IMR-90 (cell line): ENCODE results near the gene LIPE. TPM values are rescaled to one million over a fixed set of nuclear protein-coding genes. Genes with fewer than 3 reads are reported as not detected.

ENCODE experiments used
- ATAC-seq: fragments of 200-7000 bp; cut with Tn5 transposase; 2 replicates; pipeline ENCODE4 v1.9.1; 2020; ENCODE audit warnings: low read depth, mild to moderate bottlenecking, moderate library complexity
- BruUV-seq: library from RNA; stranded (reverse); fragments of 400-500 nt; replicated peaks from 2 replicates; lab custom pipeline; 2021; lab: Mats Ljungman, UMichigan
- CTCF ChIA-PET: fragments of 300-600 bp; formaldehyde crosslinking; extraction: SDS; loops from one replicate; lab custom pipeline; 2021; ENCODE audit warnings: antibody characterized with exemption; lab: Yijun Ruan, JAX
- POLR2A ChIA-PET: fragments of 300-600 bp; sonication (Branson Sonifier 250); formaldehyde crosslinking; loops from one replicate; lab custom pipeline; 2022; ENCODE audit warnings: antibody characterized with exemption; ENCODE audit not compliant: unreplicated experiment; lab: Charles Lee
- DNase-seq: peaks from one replicate; pipeline ENCODE4 v3.0.0; 2013
- H2AFZ ChIP-seq: replicated peaks from 2 replicates; pipeline ENCODE3; 2013; ENCODE audit warnings: low read length, mild to moderate bottlenecking; ENCODE audit not compliant: poor library complexity
- H2AK5ac ChIP-seq: 2 replicates; pipeline ENCODE4 v1.6.1; 2013; ENCODE audit warnings: low read depth, low read length, inconsistent platforms
- H2AK9ac ChIP-seq: replicated peaks from 2 replicates; pipeline ENCODE3; 2013; ENCODE audit warnings: mild to moderate bottlenecking, low read depth, low read length, moderate library complexity; ENCODE audit not compliant: poor library complexity
- H2BK120ac ChIP-seq: 2 replicates; pipeline ENCODE4 v1.6.1; 2013; ENCODE audit warnings: low read depth, low read length, inconsistent platforms
- H2BK15ac ChIP-seq: 3 replicates; pipeline ENCODE4 v1.6.1; 2013; ENCODE audit warnings: low read depth, low read length, inconsistent platforms
- H2BK20ac ChIP-seq: 2 replicates; pipeline ENCODE4 v1.6.1; 2013; ENCODE audit warnings: low read depth, mild to moderate bottlenecking, inconsistent platforms, low read length, moderate library complexity
- H2BK5ac ChIP-seq: 2 replicates; pipeline ENCODE4 v1.6.1; 2013; ENCODE audit warnings: mild to moderate bottlenecking, low read depth, low read length, inconsistent platforms; ENCODE audit not compliant: poor library complexity, severe bottlenecking
- H3K14ac ChIP-seq: replicated peaks from 2 replicates; pipeline ENCODE4 v1.6.1; 2013; ENCODE audit warnings: low read depth, low read length, inconsistent platforms
- H3K18ac ChIP-seq: 2 replicates; pipeline ENCODE4 v1.6.1; 2013; ENCODE audit warnings: low read depth, low read length, control low read depth
- H3K23ac ChIP-seq: 2 replicates; pipeline ENCODE4 v1.6.1; 2013; ENCODE audit warnings: low read depth, low read length, inconsistent platforms
- H3K27ac ChIP-seq: 2 replicates; pipeline ENCODE4 v1.5.1; 2013; ENCODE audit warnings: mild to moderate bottlenecking, control low read depth, low read length; ENCODE audit not compliant: insufficient read depth
- H3K27me3 ChIP-seq: 2 replicates; pipeline ENCODE4 v1.6.1; 2013; ENCODE audit warnings: low read length; ENCODE audit not compliant: control insufficient read depth, insufficient read depth
- H3K36me3 ChIP-seq: 2 replicates; pipeline ENCODE4 v1.6.1; 2013; ENCODE audit warnings: low read length, mixed read lengths; ENCODE audit not compliant: control insufficient read depth, insufficient read depth
- H3K4ac ChIP-seq: 2 replicates; pipeline ENCODE4 v1.6.1; 2013; ENCODE audit warnings: low read depth, low read length, inconsistent platforms
- H3K4me1 ChIP-seq: 2 replicates; pipeline ENCODE4 v1.6.1; 2013; ENCODE audit warnings: low read length, mixed read lengths; ENCODE audit not compliant: control insufficient read depth, insufficient read depth
- H3K4me2 ChIP-seq: 2 replicates; pipeline ENCODE4 v1.6.1; 2013; ENCODE audit warnings: low read depth, mild to moderate bottlenecking, control low read depth, low read length, moderate library complexity
- H3K4me3 ChIP-seq: 2 replicates; pipeline ENCODE4 v1.5.1; 2013; ENCODE audit warnings: low read depth, mild to moderate bottlenecking, control low read depth, low read length, moderate library complexity; ENCODE audit not compliant: insufficient read depth
- H3K56ac ChIP-seq: 2 replicates; pipeline ENCODE4 v1.6.1; 2013; ENCODE audit warnings: low read length, inconsistent platforms; ENCODE audit not compliant: insufficient read depth; ENCODE audit errors: extremely low read depth
- H3K79me1 ChIP-seq, 2 experiments: 2 replicates each; pipeline ENCODE4 v1.6.1; 2013; ENCODE audit warnings: low read length in 2 of 2, inconsistent platforms in 1 of 2, low read depth in 1 of 2
- H3K9ac ChIP-seq: 2 replicates; pipeline ENCODE4 v1.6.1; 2013; ENCODE audit warnings: low read depth, low read length, control low read depth
- H3K9me1 ChIP-seq: 2 replicates; pipeline ENCODE4 v1.6.1; 2013; ENCODE audit warnings: low read length, inconsistent platforms; ENCODE audit not compliant: insufficient read depth
- H3K9me3 ChIP-seq: 2 replicates; pipeline ENCODE4 v1.6.1; 2013; ENCODE audit warnings: low read length; ENCODE audit not compliant: control insufficient read depth, insufficient read depth
- H4K20me1 ChIP-seq: 2 replicates; pipeline ENCODE4 v1.6.1; 2013; ENCODE audit warnings: low read length, inconsistent platforms; ENCODE audit not compliant: insufficient read depth
- H4K5ac ChIP-seq: 2 replicates; pipeline ENCODE4 v1.6.1; 2013; ENCODE audit warnings: mild to moderate bottlenecking, low read depth, low read length, control low read depth
- H4K8ac ChIP-seq, 2 experiments: 2 replicates each; pipeline ENCODE4 v1.6.1; 2013; ENCODE audit warnings: low read depth in 2 of 2, low read length in 2 of 2, control low read depth in 1 of 2, inconsistent platforms in 1 of 2
- H4K91ac ChIP-seq: 2 replicates; pipeline ENCODE4 v1.6.1; 2013; ENCODE audit warnings: low read depth, low read length, inconsistent platforms; ENCODE audit not compliant: insufficient read depth
- BHLHE40 ChIP-seq: fragments of 150-350 bp; IDR thresholded peaks from 2 replicates; pipeline ENCODE4 v1.6.1; 2016; ENCODE audit warnings: mild to moderate bottlenecking, low read depth, low read length
- CEBPB ChIP-seq: IDR thresholded peaks from 2 replicates; pipeline ENCODE4 v1.6.1; 2012; ENCODE audit warnings: low read depth, low read length, improper control_type of control experiment
- CTCF ChIP-seq: conservative IDR thresholded peaks from 2 replicates; pipeline ENCODE4 v1.5.1; 2012; ENCODE audit warnings: mild to moderate bottlenecking, low read depth, low read length, improper control_type of control experiment
- ELK1 ChIP-seq: fragments of 150-350 bp; IDR thresholded peaks from 2 replicates; pipeline ENCODE4 v1.6.1; 2016; ENCODE audit warnings: low read depth, mild to moderate bottlenecking, low read length, moderate library complexity, borderline replicate concordance
- MAZ ChIP-seq: IDR thresholded peaks from 2 replicates; pipeline ENCODE4 v1.6.1; 2012; ENCODE audit warnings: low read depth, mild to moderate bottlenecking, low read length, improper control_type of control experiment, moderate library complexity, borderline replicate concordance
- NFE2L2 ChIP-seq: fragments of 150-350 bp; IDR thresholded peaks from 2 replicates; pipeline ENCODE4 v1.6.1; 2016; ENCODE audit warnings: low read depth, mild to moderate bottlenecking, low read length
- RFX5 ChIP-seq: IDR thresholded peaks from 2 replicates; pipeline ENCODE4 v1.8.0; 2012; ENCODE audit warnings: low read depth, mild to moderate bottlenecking, low read length, moderate library complexity
- SMC3 ChIP-seq: fragments of 150-350 bp; IDR thresholded peaks from 2 replicates; pipeline ENCODE4 v1.6.1; 2016; ENCODE audit warnings: low read depth, mild to moderate bottlenecking, antibody characterized with exemption, low read length, moderate library complexity
- WGBS, 2 experiments: methylation state at CpG; one replicate each; pipeline versions ENCODE4 v1.1.5 to v1.1.7; 2013; ENCODE audit warnings: missing lambda C conversion rate in 2 of 2; ENCODE audit not compliant: insufficient read length in 1 of 2; ENCODE audit errors: extremely low coverage in 2 of 2; 5-methylcytosine and 5-hydroxymethylcytosine counted together
- dilution Hi-C: fragments of 300-500 bp; cut with HindIII; formaldehyde crosslinking; loops from one replicate; pipeline ENCODE4 v1.14.3; 2018; ENCODE audit warnings: low sequenced_read_pairs; ENCODE audit not compliant: unreplicated experiment
- in situ Hi-C: fragments of 300-500 bp; cut with MboI; formaldehyde crosslinking; loops from 3 replicates; pipeline ENCODE4 v1.14.3; 2019; ENCODE audit warnings: low sequenced_read_pairs, inconsistent platforms, mixed read lengths
- intact Hi-C: fragments of 100-400 bp; cut with micrococcal nuclease; formaldehyde crosslinking; loops from 2 replicates; pipeline ENCODE4 v1.10.0; 2022
- polyA plus RNA-seq, 3 experiments: library from polyadenylated mRNA; depleted of rRNA; stranded (reverse); fragments of >200 nt; gene quantifications; 2 replicates each; pipeline ENCODE4 v1.2.3, GENCODE V29; 2012; ENCODE audit warnings: low replicate concordance in 1 of 3
- total RNA-seq: library from RNA; depleted of rRNA; stranded (reverse); fragments of >200 nt; gene quantifications from 2 replicates; pipeline ENCODE4 v1.2.3, GENCODE V29; 2012

The LIPE gene
- total and polyA plus RNA-seq, 2 of the 4 experiments (the other 2 are of a cell fraction): 1.1 to 5.4 TPM

GRCh38 chr19:42412227-42412626 is 15.0 kb downstream of the LIPE start:
- 50% methylated on average over 4 of the region's 7 CpGs; no CpG with 5 or more reads in 1 of the 2 experiments for WGBS, 2 experiments
- CTCF ChIA-PET: no interaction called here
- Histone ChIP-seq H3K23ac (no peak overlapping the region), H2BK15ac (no peak overlapping the region), H3K56ac (no peak overlapping the region), H3K9me1 (0 out of 2 replicates have a peak, but pooled peaks cover 2% of the 10 kb centered on the region), H4K8ac (no peak overlapping the region), H2AFZ (no peak overlapping the region), H3K9me3 (no peaks in the 10 kb centered on the region), H4K20me1 (peaks cover 9% of the 10 kb centered on the region), H3K14ac (no peak overlapping the region), H2BK5ac (no peak overlapping the region), H2AK9ac (peak overlapping the region; percentile 42), H3K79me1 (no peaks in the 10 kb centered on the region; a peak in 1 of 4 replicates), H4K5ac (no peak overlapping the region), H3K27me3 (no peaks in the 10 kb centered on the region), H3K9ac (no peak overlapping the region), H3K27ac (no peak overlapping the region), H2BK120ac (no peak overlapping the region), H3K36me3 (peaks cover 1% of the 10 kb centered on the region; the same call in 1 of the 2 replicates), H4K91ac (no peak overlapping the region), H3K4me3 (no peak overlapping the region), H2BK20ac (no peak overlapping the region), H3K18ac (no peak overlapping the region), H3K4me2 (no peak overlapping the region), H3K4ac (no peak overlapping the region), H3K4me1 (no peaks in the 10 kb centered on the region), H2AK5ac (no peak overlapping the region)
- POLR2A ChIA-PET: no interaction called here
- no peak for DNase-seq
- in situ Hi-C loops (no loop called here), dilution Hi-C loops (no loop called here), intact Hi-C loops (no loop called here)
- ATAC-seq: peak; percentile 63
- BruUV-seq: no TSS peak
- TF ChIP-seq MAZ (no peak), ELK1 (no peak), NFE2L2 (no peak), RFX5 (no peak), CTCF (no peak), SMC3 (no peak), CEBPB (no peak), BHLHE40 (no peak)
